ENCODE measurements around the gene ANKS3.

Gene ANKS3

DNA sequence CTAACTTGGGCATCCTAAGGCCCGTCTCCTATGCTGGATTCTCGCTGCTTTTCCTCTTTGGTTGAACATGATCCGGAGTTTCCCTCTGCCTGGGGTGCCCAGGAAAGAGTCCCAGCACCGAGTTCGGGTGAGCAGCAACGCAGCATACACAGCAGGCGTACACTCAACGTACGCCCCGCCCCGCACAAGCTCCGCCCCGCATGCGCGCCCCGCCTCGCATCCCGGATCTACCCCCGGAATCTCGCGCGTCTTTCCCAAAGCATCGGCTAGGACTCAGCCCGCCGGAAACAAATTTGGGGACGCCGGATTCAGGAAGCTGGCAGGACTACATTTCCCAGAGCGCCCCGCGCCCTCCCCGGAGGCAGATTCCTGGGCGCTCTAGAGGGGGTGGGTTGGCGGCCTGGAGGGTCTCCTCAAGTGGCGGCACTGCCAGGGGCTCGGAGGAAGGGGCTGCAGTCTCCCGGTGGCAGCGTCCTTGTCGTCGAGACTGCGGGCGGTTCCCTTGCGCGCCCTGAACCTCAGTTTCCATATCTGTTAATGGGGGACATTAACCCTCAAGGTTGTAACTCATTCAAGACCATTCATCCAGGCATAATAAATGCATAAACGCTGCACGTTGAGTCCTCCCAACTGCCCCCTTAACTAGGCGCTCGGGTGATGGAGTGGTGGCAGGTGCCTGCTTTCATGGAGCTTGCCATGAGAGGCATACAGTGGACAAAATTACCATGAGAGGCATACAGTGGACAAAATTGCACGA is 34.7 kb upstream of the ANKS3 start:
- Histone ChIP-seq H3K27me3 (ENCODE audit: insufficient read depth, low read depth, severe bottlenecking) (no peaks in the 10 kb centered on the region), H3K36me3 (peaks cover 16% of the 10 kb centered on the region), H3K9me3 (ENCODE audit: severe bottlenecking) (no peaks in the 10 kb centered on the region), H3K27ac (no peak overlapping the region), H3K4me3 (ENCODE audit: low read depth, low read length) (no peak overlapping the region)
- TF ChIP-seq, protein P1, sequence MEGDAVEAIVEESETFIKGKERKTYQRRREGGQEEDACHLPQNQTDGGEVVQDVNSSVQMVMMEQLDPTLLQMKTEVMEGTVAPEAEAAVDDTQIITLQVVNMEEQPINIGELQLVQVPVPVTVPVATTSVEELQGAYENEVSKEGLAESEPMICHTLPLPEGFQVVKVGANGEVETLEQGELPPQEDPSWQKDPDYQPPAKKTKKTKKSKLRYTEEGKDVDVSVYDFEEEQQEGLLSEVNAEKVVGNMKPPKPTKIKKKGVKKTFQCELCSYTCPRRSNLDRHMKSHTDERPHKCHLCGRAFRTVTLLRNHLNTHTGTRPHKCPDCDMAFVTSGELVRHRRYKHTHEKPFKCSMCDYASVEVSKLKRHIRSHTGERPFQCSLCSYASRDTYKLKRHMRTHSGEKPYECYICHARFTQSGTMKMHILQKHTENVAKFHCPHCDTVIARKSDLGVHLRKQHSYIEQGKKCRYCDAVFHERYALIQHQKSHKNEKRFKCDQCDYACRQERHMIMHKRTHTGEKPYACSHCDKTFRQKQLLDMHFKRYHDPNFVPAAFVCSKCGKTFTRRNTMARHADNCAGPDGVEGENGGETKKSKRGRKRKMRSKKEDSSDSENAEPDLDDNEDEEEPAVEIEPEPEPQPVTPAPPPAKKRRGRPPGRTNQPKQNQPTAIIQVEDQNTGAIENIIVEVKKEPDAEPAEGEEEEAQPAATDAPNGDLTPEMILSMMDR (IDR thresholded peaks at IDR 0.05; ENCODE audit: low read depth, low read length): no peak
- no peak for DNase-seq

DNA sequence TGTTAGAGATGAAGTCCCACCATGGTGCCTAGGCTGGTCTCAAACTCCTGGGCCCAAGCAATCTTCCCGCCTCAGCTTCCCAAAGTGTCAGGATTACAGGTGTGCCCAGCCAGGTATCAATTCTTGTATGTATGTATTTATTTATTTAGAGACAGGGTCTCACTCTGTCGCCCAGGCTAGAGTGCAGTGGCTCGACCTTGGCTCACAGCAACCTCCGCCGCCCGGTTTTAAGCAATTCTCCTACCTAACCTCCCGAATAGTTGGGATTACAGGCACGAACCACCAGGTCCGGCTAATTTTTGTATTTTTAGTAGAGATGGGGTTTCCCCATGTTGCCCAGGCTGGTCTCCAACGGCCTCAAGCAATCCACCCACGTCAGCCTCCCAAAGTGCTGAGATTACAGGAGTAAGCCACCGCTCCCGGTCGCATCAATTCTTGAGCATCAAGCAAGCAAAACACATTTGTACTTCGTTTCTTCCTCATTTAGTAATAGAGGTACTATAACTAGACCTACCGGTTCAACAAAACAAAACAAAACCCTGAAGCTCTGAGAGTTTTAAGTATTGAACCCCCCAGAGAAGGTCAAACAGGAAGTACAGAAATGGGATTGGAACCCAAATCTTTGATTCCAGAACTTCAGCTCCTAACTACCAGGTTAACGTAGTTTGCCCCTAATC is 33.9 kb upstream of the ANKS3 start:
- no peak for DNase-seq

DNA sequence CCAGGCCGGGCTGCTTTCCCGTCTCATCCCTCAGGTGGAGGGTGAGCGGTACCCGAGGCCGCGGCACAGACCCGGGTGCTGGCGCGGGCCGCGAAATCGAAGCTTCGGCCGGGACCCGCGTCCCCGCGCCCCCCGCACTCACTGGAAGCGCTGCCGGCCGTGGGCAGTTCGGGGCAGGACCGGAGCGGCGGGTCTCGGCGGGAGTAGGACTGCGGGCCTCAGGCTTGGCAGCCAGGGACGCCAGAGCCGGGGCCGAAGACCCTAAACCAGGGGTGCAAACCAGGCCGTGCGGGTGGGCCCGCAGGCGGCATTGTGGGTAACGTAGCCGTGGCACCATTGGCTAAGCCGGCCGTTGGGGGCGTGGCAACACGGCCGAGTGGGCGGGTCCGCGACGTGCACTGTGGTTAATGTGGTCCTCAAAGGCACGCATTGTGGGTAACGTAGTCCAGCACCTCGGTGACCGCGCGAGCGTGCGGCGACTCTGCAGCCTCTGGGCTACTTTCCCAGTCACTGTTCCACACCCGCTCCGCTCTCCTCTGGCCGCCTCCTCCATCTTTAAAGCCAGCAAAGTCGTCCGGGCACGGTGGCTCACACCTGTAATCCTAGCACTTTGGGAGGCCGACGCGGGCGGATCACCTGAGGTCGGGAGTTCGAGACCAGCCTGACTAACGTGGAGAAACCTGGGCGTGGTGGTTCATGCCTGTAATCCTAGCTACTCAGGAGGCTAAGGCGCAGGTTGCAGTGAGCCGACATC is 33.0 kb upstream of the ANKS3 start, which contains the start of gene ZNF500:
Gene ZNF500, minus strand, starts transcription at position 288 of the 754 bp plus-strand sequence. CDS start 1,184 bp downstream, outside the sequence.
- TF ChIP-seq, protein P1 (IDR thresholded peaks at IDR 0.05; ENCODE audit: low read depth, low read length): no peak
- peak within 1 kb of the TSS; percentile 93 for H3K4me3 ChIP-seq (ENCODE audit: low read depth, low read length)
- no peaks in the 10 kb centered on the region for H3K27me3 ChIP-seq (ENCODE audit: insufficient read depth, low read depth, severe bottlenecking)
- DNase-seq: peak; percentile 98
- H3K36me3 ChIP-seq: peaks cover 31% of the 10 kb centered on the region
- H3K9me3 ChIP-seq (ENCODE audit: severe bottlenecking): no peaks in the 10 kb centered on the region
- H3K27ac ChIP-seq: peak within 1 kb of the TSS; percentile 77

More for the DNA sequence above, 33.9 kb upstream of the ANKS3 start:
- Histone ChIP-seq H3K9me3 (ENCODE audit: severe bottlenecking) (no peaks in the 10 kb centered on the region), H3K27ac (no peak overlapping the region), H3K36me3 (peaks cover 22% of the 10 kb centered on the region), H3K4me3 (ENCODE audit: low read depth, low read length) (no peak overlapping the region), H3K27me3 (ENCODE audit: insufficient read depth, low read depth, severe bottlenecking) (no peaks in the 10 kb centered on the region)
- TF ChIP-seq, protein P1 (IDR thresholded peaks at IDR 0.05; ENCODE audit: low read depth, low read length): no peak

DNA sequence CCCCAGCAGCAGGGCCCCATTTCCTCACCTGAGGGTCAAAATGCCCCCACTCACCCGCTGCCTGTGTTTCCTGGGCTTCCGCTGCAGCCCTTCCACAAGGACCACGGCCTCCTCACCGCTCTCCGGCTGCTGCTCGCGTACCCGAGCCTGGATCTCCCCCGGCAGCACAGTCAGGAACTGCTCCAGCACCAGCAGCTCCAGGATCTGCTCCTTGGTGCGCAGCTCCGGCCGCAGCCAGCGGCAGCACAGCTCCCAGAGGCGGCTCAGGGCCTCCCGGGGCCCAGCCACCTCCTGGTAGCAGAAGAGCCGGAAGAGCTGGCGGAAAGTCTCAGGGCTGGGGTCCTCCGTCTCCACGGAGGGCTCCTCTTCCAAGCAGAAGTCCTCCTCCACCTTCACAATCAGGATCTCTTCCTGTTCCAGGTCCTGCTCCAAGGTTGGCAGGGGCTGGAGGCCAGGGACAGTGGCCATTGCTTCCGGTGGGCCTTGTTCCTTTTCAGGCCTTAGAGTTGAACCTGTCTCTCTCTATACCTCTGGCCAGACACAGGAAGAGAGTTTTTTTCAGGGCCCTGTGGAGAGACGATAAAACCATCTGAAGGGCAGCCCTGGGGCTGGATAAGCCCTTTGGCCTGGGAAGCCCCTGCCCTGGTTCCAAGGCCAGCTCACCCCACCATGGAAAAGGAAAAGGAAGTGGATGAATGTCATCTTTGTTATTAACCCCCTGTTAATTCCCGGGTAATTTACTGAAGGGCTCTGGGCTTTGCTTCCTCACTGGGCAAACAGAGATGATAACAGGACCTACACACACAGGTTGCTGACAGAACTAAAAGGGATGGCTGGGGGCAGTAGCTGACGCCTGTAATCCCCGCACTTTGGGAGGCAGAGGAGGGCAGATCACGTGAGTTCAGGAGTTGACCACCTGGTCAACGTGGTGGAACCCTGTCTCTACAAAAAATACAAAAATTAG is 31.7 kb upstream of the ANKS3 start:
- H3K27ac ChIP-seq: peak overlapping the region; percentile 77
- no peaks in the 10 kb centered on the region for H3K27me3 ChIP-seq (ENCODE audit: insufficient read depth, low read depth, severe bottlenecking)
- no peaks in the 10 kb centered on the region for H3K9me3 ChIP-seq (ENCODE audit: severe bottlenecking)
- H3K4me3 ChIP-seq (ENCODE audit: low read depth, low read length): peak overlapping the region; percentile 93
- H3K36me3 ChIP-seq: peaks cover 41% of the 10 kb centered on the region
- TF ChIP-seq, protein P1 (IDR thresholded peaks at IDR 0.05; ENCODE audit: low read depth, low read length): no peak
- DNase-seq: no peak

DNA sequence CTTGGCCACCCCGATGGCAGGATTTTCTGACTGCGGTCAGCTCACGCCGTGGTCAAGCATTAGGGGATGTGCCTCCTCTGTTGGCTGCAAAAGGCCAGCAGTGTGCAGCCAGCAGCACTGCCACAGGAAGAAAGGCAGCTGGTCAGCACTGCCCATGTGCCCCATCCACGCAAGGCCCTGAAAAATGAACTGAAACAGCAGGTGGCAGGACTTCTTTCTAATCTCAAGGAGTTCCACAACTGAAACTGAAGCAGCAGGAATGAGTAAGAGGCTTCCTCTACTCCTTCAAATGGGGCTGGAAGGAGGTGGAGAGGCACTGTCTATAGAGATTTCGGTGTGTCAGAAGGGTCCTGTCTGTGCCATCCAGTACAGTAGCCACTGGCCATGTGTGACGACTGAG is 29.7 kb upstream of the ANKS3 start:
- H3K36me3 ChIP-seq: peaks cover 61% of the 10 kb centered on the region

More for the DNA sequence above, 29.7 kb upstream of the ANKS3 start:
- TF ChIP-seq, protein P1 (IDR thresholded peaks at IDR 0.05; ENCODE audit: low read depth, low read length): no peak
- Histone ChIP-seq H3K9me3 (ENCODE audit: severe bottlenecking) (no peaks in the 10 kb centered on the region), H3K27me3 (ENCODE audit: insufficient read depth, low read depth, severe bottlenecking) (no peaks in the 10 kb centered on the region), H3K4me3 (ENCODE audit: low read depth, low read length) (no peak overlapping the region), H3K27ac (no peak overlapping the region)
- no peak for DNase-seq

All from WERI-Rb-1 (cell line).